ENCODE results near the gene DST.

DNA sequence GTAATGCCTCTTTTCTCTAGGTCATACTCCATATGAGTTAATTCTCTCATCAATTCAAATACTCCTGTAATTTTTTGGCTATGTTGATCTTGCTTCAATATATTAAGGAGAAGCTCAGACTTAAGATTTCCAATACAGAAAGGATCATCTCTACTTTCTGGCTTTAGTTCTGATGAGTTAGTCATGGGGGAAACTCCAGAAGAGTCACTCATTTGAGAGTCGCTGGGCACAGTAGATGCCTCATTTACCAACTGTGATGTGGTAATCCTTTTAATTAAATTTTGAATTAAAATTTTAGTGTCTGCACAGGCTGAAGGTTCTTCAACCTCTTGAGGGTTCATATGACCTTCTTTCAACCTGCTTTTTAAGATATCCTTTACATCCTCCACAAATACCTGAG lies 38.5 kb downstream of the DST start:
- TF ChIP-seq EZH2 (IDR thresholded peaks at IDR 0.05; ENCODE audit: low read length, missing control alignments) = no peak
- TF ChIP-seq, protein P1, sequence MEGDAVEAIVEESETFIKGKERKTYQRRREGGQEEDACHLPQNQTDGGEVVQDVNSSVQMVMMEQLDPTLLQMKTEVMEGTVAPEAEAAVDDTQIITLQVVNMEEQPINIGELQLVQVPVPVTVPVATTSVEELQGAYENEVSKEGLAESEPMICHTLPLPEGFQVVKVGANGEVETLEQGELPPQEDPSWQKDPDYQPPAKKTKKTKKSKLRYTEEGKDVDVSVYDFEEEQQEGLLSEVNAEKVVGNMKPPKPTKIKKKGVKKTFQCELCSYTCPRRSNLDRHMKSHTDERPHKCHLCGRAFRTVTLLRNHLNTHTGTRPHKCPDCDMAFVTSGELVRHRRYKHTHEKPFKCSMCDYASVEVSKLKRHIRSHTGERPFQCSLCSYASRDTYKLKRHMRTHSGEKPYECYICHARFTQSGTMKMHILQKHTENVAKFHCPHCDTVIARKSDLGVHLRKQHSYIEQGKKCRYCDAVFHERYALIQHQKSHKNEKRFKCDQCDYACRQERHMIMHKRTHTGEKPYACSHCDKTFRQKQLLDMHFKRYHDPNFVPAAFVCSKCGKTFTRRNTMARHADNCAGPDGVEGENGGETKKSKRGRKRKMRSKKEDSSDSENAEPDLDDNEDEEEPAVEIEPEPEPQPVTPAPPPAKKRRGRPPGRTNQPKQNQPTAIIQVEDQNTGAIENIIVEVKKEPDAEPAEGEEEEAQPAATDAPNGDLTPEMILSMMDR (conservative IDR thresholded peaks at IDR 0.05 in 1 of 2, IDR thresholded peaks at IDR 0.05 in 1 of 2; ENCODE audit: low read depth in 1 of 2, low read length in 2 of 2) = no peak
